BLaER1 treated with 17β-estradiol and CSF1 and Interleukin-3, amounts not matched to agents 10 nM and 100 nM (cell line): ENCODE results near the gene GTF3C1.
A peak's percentile ranks its signal among the peaks of the same experiment; 100 is the strongest.

Source experiments
- H3K27ac ChIP-seq, 11 experiments: shearing (Covaris generic); formaldehyde crosslinking; 2 replicates each; pipeline ENCODE4 v1.8.1; 2022
- H3K27me3 ChIP-seq, 11 experiments: shearing (Covaris generic); formaldehyde crosslinking; 2 replicates each; pipeline ENCODE4 v1.8.1; 2022
- H3K36me3 ChIP-seq, 11 experiments: shearing (Covaris generic); formaldehyde crosslinking; 2 replicates each; pipeline ENCODE4 v1.8.1; 2022
- H3K4me1 ChIP-seq, 10 experiments: shearing (Covaris generic); formaldehyde crosslinking; 2 replicates each; pipeline ENCODE4 v1.8.1; 2022
- H3K4me2 ChIP-seq, 11 experiments: shearing (Covaris generic); formaldehyde crosslinking; 2 replicates each; pipeline ENCODE4 v1.8.1; 2022
- H3K4me3 ChIP-seq, 10 experiments: shearing (Covaris generic); formaldehyde crosslinking; 2 replicates each; pipeline ENCODE4 v1.8.1; 2022
- H3K9ac ChIP-seq, 11 experiments: shearing (Covaris generic); formaldehyde crosslinking; 2 replicates each; pipeline ENCODE4 v1.8.1; 2022
- H3K9me3 ChIP-seq, 11 experiments: shearing (Covaris generic); formaldehyde crosslinking; replicated peaks in 1 of 11; 2 replicates each; pipeline ENCODE4 v1.8.1; 2022
- H4K20me1 ChIP-seq, 11 experiments: shearing (Covaris generic); formaldehyde crosslinking; 2 replicates each; pipeline ENCODE4 v1.8.1; 2022
- Cebpa-rat ChIP-seq, 11 experiments: shearing (Covaris generic); IDR thresholded peaks; 2 replicates each; pipeline ENCODE4 v1.8.1; 2022

Gene GTF3C1

DNA sequence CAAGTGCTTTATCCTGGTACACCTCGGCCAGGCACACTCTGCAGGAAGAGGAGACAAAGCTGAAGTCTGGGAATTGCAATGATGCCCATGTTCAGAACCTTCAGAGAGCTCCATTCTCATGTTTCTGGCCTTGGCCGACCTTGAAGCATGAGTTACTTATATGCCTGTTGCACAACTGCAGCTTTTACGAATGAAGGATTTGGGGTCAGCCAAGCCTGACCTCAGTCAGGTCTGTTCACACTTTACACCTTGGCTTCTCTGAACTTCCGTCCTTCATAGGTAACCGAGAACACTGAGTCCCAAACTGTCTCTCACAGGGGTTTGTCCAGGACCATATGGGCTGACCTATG lies 66.7 kb downstream of the GTF3C1 start:
- H4K20me1 ChIP-seq = peaks cover 0 to 42% (median 0%) of the 10 kb centered on the region in 11 experiments; a peak in 5 of 22 replicates
- H3K4me2 ChIP-seq = no peak overlapping the region
- H3K4me3 ChIP-seq = no peak overlapping the region
- no peaks in the 10 kb centered on the region for H3K27me3 ChIP-seq
- H3K27ac ChIP-seq = no peak overlapping the region
- no peaks in the 10 kb centered on the region for H3K4me1 ChIP-seq
- no peak for TF ChIP-seq Cebpa-rat (IDR thresholded peaks at IDR 0.05)
- H3K9me3 ChIP-seq = no peaks in the 10 kb centered on the region
- H3K9ac ChIP-seq = no peak overlapping the region
- peaks cover 98 to 100% (median 100%) of the 10 kb centered on the region in 11 experiments for H3K36me3 ChIP-seq

- Histone ChIP-seq H3K36me3 (peaks cover 98 to 100% (median 100%) of the 10 kb centered on the region in 11 experiments), H3K27ac (no peak overlapping the region), H3K9ac (0 out of 22 replicates have a peak overlapping the region, but pooled peaks of 1 of the 11 experiments have one; percentile 3), H3K4me3 (no peak overlapping the region), H3K27me3 (no peaks in the 10 kb centered on the region), H3K9me3 (no peaks in the 10 kb centered on the region), H4K20me1 (peaks cover 0 to 42% (median 0%) of the 10 kb centered on the region in 11 experiments; a peak in 5 of 22 replicates), H3K4me2 (no peak overlapping the region), H3K4me1 (no peaks in the 10 kb centered on the region)
- no peak for TF ChIP-seq Cebpa-rat (IDR thresholded peaks at IDR 0.05)
Measured at GRCh38 chr16:27482397-27483087, 67.2 kb downstream of the GTF3C1 start.

DNA sequence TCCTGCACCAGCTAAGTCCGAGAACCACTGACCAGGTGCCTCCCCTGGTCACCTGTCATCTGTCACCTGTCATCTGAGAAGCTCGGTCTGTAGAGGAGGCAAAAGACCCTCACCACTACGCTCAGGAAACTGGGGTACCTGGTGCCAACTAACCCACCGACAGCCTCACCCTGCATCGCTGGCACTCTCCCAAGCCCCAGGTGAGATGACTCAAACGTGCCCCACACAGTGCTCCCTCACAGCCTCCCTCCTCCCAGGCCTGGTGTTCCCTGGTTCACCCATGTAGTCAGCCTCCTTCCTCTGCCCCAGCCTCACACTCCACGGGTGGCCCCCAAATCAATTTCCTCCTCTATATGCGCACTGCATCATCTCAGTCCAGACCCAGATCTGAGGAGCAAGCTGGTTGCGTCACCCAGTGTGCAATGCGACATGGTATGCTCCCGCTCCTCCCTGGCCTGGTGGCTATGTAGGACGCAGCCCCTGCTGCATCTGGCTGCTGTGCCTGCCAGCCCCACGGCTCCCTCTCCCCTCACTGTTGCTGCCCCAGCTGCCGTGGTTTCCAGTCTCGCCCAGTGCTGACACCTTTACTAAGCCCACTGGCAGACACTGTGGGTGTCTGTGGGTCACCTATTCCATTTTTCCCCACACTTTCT lies 68.3 kb downstream of the GTF3C1 start:
- Histone ChIP-seq H3K9me3 (no peaks in the 10 kb centered on the region), H3K36me3 (peaks cover 98 to 100% (median 100%) of the 10 kb centered on the region in 11 experiments), H3K4me2 (no peak overlapping the region)

GRCh38 chr16:27480761-27481160 lies 69.0 kb downstream of the GTF3C1 start:
- no peak for TF ChIP-seq Cebpa-rat (IDR thresholded peaks at IDR 0.05)
- no peaks in the 10 kb centered on the region for H3K4me1 ChIP-seq
- peaks cover 0 to 42% (median 0%) of the 10 kb centered on the region in 11 experiments; a peak in 5 of 22 replicates for H4K20me1 ChIP-seq
- no peak overlapping the region for H3K9ac ChIP-seq
- no peak overlapping the region for H3K4me2 ChIP-seq
- H3K4me3 ChIP-seq = no peak overlapping the region
- H3K9me3 ChIP-seq = no peaks in the 10 kb centered on the region
- no peaks in the 10 kb centered on the region for H3K27me3 ChIP-seq
- no peak overlapping the region for H3K27ac ChIP-seq
- peaks cover 98 to 100% (median 100%) of the 10 kb centered on the region in 11 experiments for H3K36me3 ChIP-seq

More for the DNA sequence above, 68.3 kb downstream of the GTF3C1 start:
- no peak overlapping the region for H3K4me3 ChIP-seq
- no peak overlapping the region for H3K9ac ChIP-seq
- peaks cover 0 to 42% (median 0%) of the 10 kb centered on the region in 11 experiments; a peak in 5 of 22 replicates for H4K20me1 ChIP-seq
- TF ChIP-seq Cebpa-rat (IDR thresholded peaks at IDR 0.05) = no peak
- no peak overlapping the region for H3K27ac ChIP-seq
- H3K27me3 ChIP-seq = no peaks in the 10 kb centered on the region
- no peaks in the 10 kb centered on the region for H3K4me1 ChIP-seq

DNA sequence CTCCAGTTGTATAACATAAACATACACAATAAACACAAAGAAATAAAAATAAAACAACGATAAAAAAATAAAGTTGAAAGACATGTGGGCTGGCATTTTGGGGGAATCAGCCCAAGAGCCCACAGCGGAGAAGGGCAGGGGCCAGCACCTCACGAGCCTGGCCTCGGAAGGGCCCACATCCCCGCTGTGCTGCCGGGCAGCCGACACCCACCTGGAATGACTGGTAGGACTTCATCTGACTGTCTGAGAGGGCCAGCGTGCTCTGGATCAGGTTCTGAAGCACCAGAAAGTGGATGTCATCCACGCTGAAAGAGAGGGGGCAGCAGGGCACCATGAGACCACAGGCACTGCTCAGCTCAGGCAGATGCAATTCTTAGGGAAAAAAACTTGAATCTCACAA lies 73.5 kb downstream of the GTF3C1 start:
- Histone ChIP-seq H4K20me1 (peaks cover 0 to 17% (median 0%) of the 10 kb centered on the region in 11 experiments; a peak in 6 of 22 replicates), H3K27me3 (no peaks in the 10 kb centered on the region), H3K9me3 (no peaks in the 10 kb centered on the region), H3K36me3 (peaks cover 98 to 100% (median 100%) of the 10 kb centered on the region in 11 experiments), H3K4me3 (no peak overlapping the region), H3K27ac (no peak overlapping the region), H3K9ac (no peak overlapping the region), H3K4me2 (no peak overlapping the region), H3K4me1 (no peaks in the 10 kb centered on the region; a peak in 1 of 20 replicates)
- TF ChIP-seq Cebpa-rat (IDR thresholded peaks at IDR 0.05) = no peak

DNA sequence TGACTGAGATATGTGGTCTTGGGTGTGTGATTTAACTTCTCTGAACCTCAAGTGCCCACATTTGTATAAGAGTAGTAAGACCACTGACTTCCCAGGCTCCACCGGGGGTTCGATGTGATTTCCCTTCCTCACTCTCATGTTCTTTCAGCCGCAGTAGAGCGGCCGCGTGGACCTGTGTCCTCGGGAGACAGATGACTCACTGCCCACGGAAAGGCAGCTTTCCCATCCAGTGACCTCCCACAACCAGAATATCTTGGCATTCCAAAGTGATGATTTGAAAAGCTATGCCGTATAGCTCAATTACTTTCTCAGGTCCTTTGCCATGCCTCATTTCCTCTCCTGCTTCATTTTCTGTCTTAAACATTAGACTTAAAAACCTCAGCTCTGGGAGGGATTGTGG lies 74.2 kb downstream of the GTF3C1 start:
- H3K4me3 ChIP-seq = no peak overlapping the region
- H3K9me3 ChIP-seq = no peaks in the 10 kb centered on the region
- H4K20me1 ChIP-seq = peaks cover 0 to 17% (median 0%) of the 10 kb centered on the region in 11 experiments; a peak in 6 of 22 replicates
- peaks cover 98 to 100% (median 100%) of the 10 kb centered on the region in 11 experiments for H3K36me3 ChIP-seq
- no peak for TF ChIP-seq Cebpa-rat (IDR thresholded peaks at IDR 0.05)
- no peak overlapping the region for H3K9ac ChIP-seq
- H3K4me2 ChIP-seq = no peak overlapping the region
- peaks cover 0 to 6% (median 0%) of the 10 kb centered on the region in 10 experiments; a peak in 1 of 20 replicates for H3K4me1 ChIP-seq
- H3K27ac ChIP-seq = no peak overlapping the region
- H3K27me3 ChIP-seq = no peaks in the 10 kb centered on the region

GRCh38 chr16:27474921-27475320 lies 74.8 kb downstream of the GTF3C1 start:
- no peak for TF ChIP-seq Cebpa-rat (IDR thresholded peaks at IDR 0.05)
- Histone ChIP-seq H3K27me3 (no peaks in the 10 kb centered on the region), H3K4me2 (no peak overlapping the region), H4K20me1 (peaks cover 0 to 20% (median 0%) of the 10 kb centered on the region in 11 experiments; a peak in 5 of 22 replicates), H3K27ac (no peak overlapping the region), H3K4me1 (peaks cover 0 to 10% (median 0%) of the 10 kb centered on the region in 10 experiments; a peak in 1 of 20 replicates), H3K9ac (no peak overlapping the region), H3K36me3 (peaks cover 98 to 100% (median 100%) of the 10 kb centered on the region in 11 experiments), H3K9me3 (no peaks in the 10 kb centered on the region), H3K4me3 (no peak overlapping the region)

DNA sequence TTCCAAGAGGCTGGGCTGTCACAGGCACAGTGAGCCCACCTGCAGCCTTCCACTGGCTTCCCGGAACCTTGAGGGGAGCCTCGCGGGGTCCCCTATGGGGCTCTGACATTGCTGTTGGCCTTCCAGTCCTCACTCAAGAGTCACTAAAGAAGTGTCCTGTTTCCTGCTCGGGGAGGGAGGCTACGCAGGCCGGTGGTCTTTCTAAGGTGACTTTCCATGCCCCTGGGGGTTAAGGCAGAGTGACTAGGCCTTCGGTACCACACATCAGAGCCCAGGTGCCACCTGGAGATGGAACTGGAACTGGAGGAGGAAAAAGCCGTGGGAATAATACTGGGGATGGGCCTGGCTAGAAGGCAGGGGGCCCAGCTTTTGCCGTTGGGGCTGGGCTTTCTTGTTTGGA lies 75.7 kb downstream of the GTF3C1 start:
- peaks cover 99 to 100% (median 100%) of the 10 kb centered on the region in 11 experiments for H3K36me3 ChIP-seq
- H3K9ac ChIP-seq = no peak overlapping the region
- no peak overlapping the region for H3K27ac ChIP-seq
- H3K27me3 ChIP-seq = no peaks in the 10 kb centered on the region
- peaks cover 0 to 10% (median 0%) of the 10 kb centered on the region in 10 experiments; a peak in 1 of 20 replicates for H3K4me1 ChIP-seq
- no peak overlapping the region for H3K4me2 ChIP-seq
- peaks cover 0 to 29% (median 0%) of the 10 kb centered on the region in 11 experiments; a peak in 5 of 22 replicates for H4K20me1 ChIP-seq
- no peak for TF ChIP-seq Cebpa-rat (IDR thresholded peaks at IDR 0.05)
- H3K4me3 ChIP-seq = no peak overlapping the region
- H3K9me3 ChIP-seq = peaks cover 0 to 4% (median 0%) of the 10 kb centered on the region in 11 experiments; a peak in 4 of 22 replicates
